Measurements from ENCODE around the gene PRKCH. TPM values are rescaled to one million over a fixed set of nuclear protein-coding genes. Genes with fewer than 3 reads are reported as not detected.

PRKCH gene
- total and polyA plus RNA-seq, 9 of the 15 experiments (the other 6 are each of a cell fraction or from before 2014, with no cell fraction given): 0.61 to 4.4 (median 4.0) TPM

- TF ChIP-seq CHD7 (IDR thresholded peaks at IDR 0.05; ENCODE audit: low read depth, low read length): no peak
- no peak for TF ChIP-seq HMGN3 (IDR thresholded peaks at IDR 0.05; ENCODE audit: borderline replicate concordance, extremely low read depth, insufficient read length, low read depth, low read length)
- no peak for TF ChIP-seq TOE1 (IDR thresholded peaks at IDR 0.05; ENCODE audit: borderline replicate concordance)
- no peak for TF ChIP-seq TOE1 (CRISPR knock-in tag; IDR thresholded peaks at IDR 0.05; ENCODE audit: borderline replicate concordance, low read depth)
- TF ChIP-seq MITF (IDR thresholded peaks at IDR 0.05): no peak
- TF ChIP-seq, protein P1, sequence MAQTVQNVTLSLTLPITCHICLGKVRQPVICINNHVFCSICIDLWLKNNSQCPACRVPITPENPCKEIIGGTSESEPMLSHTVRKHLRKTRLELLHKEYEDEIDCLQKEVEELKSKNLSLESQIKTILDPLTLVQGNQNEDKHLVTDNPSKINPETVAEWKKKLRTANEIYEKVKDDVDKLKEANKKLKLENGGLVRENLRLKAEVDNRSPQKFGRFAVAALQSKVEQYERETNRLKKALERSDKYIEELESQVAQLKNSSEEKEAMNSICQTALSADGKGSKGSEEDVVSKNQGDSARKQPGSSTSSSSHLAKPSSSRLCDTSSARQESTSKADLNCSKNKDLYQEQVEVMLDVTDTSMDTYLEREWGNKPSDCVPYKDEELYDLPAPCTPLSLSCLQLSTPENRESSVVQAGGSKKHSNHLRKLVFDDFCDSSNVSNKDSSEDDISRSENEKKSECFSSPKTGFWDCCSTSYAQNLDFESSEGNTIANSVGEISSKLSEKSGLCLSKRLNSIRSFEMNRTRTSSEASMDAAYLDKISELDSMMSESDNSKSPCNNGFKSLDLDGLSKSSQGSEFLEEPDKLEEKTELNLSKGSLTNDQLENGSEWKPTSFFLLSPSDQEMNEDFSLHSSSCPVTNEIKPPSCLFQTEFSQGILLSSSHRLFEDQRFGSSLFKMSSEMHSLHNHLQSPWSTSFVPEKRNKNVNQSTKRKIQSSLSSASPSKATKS (CRISPR knock-in tag; IDR thresholded peaks at IDR 0.05): no peak
- no peak for TF ChIP-seq SUPT5H (IDR thresholded peaks at IDR 0.05)
- TF ChIP-seq POLR2B (IDR thresholded peaks at IDR 0.05; ENCODE audit: low read depth, partially characterized antibody): no peak
- TF ChIP-seq E2F5 (CRISPR knock-in tag; IDR thresholded peaks at IDR 0.05): no peak
- TF ChIP-seq ZKSCAN3 (CRISPR knock-in tag; IDR thresholded peaks at IDR 0.05): no peak
- TF ChIP-seq TAF7 (tag; IDR thresholded peaks at IDR 0.05): no peak
- no peak for TF ChIP-seq FOXA3 (CRISPR knock-in tag; conservative IDR thresholded peaks at IDR 0.05 in 1 of 2, IDR thresholded peaks at IDR 0.05 in 1 of 2)
- no peak for TF ChIP-seq HIVEP1 (CRISPR knock-in tag; IDR thresholded peaks at IDR 0.05)
These were observed 219.6 kb downstream of the PRKCH start (continued) for GRCh38 chr14:61540931-61541330.
